Head of caudate nucleus (tissue), 42 donors: Measurements from ENCODE around the gene ZNF496.
"Not testable (repeated sequence)": the region's sequence is repeated elsewhere in the genome, so short reads cannot be mapped to it uniquely, and the experiment has no call there.

Source experiments
- DNase-seq, 42 donors: peaks; one replicate each; pipeline versions ENCODE4 v3.0.0 to v3.0.0-alpha.2; 2020 to 2021; ENCODE audit warnings: mixed read lengths in 7 of 42
- intact Hi-C: fragments of 100-400 bp; cut with DNase I; formaldehyde crosslinking; loops from one replicate; pipeline ENCODE4 v1.15.0; 2022

Gene ZNF496

DNA sequence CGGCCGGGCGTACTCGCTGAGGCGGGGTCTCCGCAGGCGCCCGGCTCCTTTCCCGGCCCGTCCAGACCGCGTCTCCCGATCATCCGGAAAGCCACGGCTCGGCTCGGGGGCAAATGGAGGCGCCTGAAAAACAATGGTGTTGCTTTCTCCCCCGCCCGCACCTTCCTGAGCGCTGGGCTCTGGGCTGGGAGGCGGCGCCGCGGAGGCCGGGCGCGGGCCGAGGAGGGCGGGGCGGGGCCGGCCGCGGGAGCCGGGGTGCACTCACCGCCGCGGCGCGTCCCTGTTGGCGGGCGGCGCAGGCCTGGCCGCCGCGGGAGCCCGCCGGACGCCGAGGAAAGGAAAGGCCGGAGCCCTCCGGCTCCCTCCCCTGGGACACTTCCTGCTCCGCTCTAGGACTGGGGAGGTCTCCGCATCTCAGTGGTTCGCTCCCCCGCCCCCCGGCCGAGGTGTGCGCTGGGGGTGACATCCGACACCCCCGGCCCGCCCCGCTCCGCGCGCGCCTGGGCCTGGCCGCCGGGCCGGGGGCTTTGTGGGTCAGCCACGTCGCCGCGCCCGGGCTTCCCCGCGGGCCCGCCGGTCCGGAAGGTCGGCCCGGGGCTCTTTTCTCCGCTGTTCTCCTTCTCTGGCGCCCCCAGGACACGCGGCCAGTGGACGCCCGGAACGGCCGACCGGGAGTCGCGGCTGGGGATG is at the start of gene ZNF496:
Gene ZNF496, minus strand, starts transcription at position 343 of the 690 bp plus-strand sequence. CDS start 2,289 bp downstream, outside the sequence.
- DNase-seq: peak; percentile 34 to 87 (median 76)
- intact Hi-C loops: no loop called here

DNA sequence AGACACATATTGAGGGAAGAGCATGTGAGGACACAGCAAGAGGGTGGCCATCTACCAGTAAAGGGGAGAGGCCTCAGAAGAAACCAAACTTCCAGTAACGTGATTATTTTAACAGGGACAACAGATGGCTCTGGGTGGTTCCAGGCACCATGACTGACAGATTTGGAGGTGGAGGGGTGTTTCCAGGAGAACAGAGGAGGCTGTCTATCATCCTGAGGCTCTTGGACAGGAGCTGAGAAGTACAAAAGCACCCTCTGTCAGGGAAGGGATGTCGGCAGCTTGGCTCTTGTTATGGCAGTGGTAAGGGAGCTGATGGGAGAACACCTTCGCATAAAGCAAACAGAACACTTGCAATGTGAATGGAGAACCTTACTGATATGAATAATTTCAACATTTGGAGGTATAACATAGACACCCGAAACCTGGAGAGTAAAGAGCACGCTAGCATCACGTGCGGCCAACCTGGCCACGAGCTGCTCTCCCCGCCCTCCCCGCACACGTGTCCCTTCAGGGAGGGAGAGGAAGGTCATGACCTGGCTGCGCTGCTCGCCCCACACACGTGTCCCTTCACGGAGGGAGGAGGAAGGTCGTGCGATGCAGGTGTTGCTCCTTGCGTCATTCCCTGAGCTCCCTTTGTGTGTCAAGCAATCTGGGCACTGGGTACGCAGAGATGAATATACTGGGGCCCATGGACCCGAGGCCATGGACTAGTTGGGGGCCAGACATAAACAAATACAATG is 46.8 kb upstream of the ZNF496 start:
- no peak for DNase-seq
- intact Hi-C loops: no loop called here

DNA sequence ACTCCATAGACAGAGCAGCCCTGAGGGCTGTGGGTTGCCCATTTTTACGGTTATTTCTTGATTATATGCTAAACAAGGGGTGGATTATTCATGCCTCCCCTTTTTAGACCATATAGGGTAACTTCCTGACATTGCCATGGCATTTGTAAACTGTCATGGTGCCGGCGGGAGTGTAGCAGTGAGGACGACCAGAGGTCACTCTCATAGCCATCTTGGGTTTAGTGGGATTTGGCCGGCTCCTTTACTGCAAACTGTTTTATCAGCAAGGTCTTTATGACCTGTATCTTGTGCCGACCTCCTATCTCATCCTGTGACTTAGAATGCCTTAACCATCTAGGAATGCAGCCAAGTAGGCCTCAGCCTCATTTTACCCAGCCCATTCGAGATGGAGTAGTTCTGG is 46.0 kb upstream of the ZNF496 start:
- DNase-seq, intact Hi-C loops: not testable (repeated sequence)

DNA sequence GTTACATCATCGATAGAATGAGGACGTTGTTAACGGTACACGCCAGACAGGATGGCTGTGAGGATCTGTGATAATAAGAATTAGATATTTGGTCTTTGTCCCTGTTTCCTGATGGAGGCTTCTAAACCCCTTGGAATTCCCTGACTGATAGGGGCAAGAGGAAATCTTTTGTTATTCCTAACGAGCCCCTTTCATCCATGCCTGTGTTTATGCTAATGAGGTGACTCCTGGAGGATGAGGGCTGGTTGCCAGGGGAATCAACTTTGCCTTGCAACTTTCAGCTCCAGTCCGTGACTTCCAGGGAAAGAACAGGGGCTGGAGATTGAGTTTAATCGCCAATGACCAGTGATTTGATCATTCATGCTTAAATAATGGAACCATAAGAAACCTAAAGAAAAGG is 45.0 kb upstream of the ZNF496 start:
- intact Hi-C loops: no loop called here
- DNase-seq: no peak

DNA sequence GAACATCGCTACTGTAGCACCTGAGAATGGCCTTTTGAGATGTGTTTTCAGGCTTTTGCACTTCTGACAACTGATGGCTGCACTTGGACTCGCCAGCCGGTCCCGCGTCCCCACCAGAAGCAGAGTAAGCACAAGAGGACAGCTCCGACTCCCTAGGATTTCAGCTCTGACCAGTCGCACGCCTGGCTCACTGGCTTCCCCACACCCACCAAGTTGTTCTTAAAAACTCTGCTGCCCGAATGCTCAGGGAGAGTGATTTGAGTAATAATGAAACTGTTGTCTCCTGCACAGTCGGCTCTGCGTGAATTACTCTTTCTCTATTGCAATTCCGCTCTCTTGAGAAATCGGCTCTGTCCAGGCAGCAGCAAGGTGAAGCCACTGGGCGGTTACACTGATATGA is 44.1 kb upstream of the ZNF496 start:
- DNase-seq: no peak

DNA sequence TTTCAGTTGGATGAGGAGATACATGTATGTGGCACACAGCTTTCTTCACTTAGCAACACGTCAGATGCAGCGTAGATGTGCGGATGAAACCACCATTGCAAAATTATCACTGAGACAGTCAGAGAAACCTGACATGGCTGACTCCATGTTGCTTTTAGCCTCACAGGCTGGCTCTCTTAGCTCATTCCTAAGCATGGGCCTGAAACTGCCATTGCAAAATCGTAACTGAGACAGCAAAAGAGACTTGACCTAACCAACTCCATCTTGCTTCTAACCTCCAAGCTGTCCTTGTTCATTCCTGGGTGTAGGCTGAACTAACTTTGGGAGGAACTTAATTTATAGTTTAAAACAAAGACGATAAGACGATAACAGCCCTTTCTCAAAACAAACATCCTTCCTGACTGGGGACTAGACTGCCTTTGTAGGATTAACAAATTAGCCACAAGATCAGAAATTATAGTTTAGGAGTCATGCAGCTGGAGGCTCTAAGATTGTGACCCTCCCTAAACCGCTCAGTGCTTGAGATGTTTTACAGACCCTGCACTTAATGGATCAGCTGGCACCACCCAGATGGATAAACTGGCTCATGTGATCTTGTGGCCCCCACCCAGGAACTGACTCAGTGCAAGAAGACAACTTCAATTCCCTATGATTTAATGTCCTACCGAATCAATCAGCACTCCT is 43.1 kb upstream of the ZNF496 start:
- DNase-seq: not testable (repeated sequence)
- intact Hi-C loops: loop anchor here (5.0 kb wide), 1 partner anchor 113 kb away; no protein-coding TSS in a partner anchor

More for the DNA sequence above, 44.1 kb upstream of the ZNF496 start:
- intact Hi-C loops: no loop called here

DNA sequence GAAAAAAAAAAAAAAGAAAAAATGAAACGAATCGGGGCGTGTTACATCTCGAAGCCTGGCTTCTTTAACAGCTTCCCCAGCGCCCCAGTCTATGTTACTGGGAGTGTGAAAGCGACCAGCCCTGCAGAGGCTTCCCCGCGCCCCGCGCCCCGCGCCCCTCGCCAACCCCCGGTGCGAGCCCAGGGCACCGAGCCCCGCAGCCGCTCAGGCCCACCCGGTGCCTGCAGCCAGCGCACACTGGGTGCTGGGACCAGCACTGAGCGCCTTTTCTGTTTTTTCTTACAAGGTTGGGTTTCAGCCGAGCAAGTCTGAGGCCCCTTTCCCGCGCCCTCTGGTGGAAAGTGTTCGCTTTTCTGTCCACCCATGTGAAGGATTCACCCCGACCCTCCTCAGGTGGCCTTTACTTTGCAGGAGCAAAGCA is 42.1 kb upstream of the ZNF496 start:
- peak in 35 of 42 donors; percentile 20 to 85 (median 44) for DNase-seq
- intact Hi-C loops: loop anchor here (5.0 kb wide), 1 partner anchor 114 kb away; no protein-coding TSS in a partner anchor

DNA sequence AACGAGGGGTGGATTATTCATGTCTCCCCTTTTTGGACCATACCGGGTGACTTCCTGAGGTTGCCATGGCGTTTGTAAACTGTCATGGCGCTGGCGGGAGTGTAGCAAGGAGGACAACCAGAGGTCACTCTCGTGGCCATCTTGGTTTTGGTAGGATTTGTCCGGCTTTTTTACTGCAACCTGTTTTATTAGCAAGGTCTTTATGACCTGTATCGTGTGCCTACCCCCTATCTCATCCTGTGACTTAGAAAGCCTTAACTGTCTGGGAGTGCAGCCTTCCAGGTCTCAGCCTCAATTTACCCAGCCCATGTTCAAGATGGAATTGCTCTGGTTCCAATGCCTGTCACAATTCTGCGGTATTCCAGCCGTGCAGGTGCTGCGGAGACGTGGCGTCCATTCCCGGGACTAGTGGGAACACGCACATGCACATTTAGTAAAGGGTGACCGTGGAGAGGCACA is 40.2 kb upstream of the ZNF496 start:
- intact Hi-C loops: loop anchor here (5.0 kb wide), 1 partner anchor 115 kb away; no protein-coding TSS in a partner anchor
- no peak for DNase-seq

DNA sequence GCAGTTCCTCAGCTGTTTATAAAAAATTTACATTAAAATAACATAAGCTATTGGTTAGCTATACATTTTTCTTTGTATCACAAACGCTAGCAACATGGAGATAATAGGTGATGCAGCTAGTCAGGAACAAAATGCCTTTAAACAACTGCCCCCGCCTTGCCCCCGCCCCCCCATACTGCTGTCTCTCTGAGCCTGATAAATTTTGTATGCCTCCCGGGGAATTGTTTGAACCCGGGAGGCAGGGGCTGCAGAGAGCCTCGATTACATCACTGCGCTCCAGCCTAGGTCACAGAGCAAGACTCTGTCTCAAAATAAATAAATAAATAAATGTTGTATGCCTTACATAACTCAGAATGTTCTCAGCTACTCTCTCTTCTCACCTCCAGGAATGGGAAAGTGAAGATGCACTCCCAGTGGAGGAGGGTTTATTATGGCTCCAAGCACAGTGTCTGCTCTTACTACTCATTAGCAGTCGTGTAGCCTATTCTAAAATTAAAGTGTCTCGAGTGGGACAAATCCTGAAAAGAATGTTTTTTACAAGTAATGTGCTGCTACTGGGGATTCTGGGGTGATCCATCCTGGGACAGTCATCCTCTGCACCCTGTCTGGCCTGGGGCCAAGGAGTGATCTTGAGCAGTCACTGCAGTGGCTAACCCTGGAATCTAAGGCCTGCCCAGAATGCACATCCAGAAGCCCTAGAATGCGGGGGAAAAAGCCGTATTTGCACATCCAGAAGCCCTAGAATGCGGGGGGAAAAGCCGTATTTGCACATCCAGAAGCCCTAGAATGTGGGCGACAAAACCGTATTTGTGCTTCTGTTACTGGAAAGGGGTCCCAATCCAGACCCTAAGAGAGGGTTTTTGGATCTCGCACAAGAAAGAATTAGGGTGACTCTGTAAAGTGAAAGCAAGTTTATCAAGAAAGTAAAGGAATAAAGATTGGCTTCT is 39.4 kb upstream of the ZNF496 start:
- intact Hi-C loops: loop anchor here (5.0 kb wide), 1 partner anchor 116 kb away; no protein-coding TSS in a partner anchor
- peak in 11 of 42 donors; percentile 18 to 65 (median 37) for DNase-seq

DNA sequence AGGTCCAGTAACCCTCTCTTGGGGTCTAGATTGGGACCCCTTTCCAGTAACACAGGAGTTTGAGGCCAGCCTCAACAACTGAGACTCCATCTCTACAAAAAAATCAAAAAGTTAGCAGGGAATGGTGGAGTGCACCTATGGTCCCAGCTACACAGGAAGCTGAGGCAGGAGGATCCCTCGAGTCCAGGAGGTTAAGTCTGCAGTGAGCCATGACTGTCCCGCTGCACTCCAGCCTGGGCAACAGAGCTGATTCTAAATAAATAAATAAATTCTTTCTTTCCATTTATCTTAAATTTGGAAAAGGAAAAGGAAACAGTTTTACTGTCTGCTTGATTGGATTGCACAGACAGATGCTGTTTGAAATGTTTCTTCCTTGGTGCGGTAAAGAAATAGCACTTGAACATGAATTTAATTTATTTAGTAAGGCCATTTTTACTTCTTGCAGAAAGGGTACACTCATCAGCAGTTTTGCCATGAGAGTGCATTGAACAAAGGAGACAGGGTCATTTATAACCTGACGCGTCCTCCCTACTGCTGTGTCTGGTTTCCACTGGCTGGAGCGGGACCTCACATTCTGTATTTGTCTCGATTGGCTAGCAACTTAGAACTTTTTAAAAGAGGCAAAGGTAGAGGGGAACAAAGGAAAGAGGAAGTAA is 37.0 kb upstream of the ZNF496 start:
- intact Hi-C loops: no loop called here
- no peak for DNase-seq

DNA sequence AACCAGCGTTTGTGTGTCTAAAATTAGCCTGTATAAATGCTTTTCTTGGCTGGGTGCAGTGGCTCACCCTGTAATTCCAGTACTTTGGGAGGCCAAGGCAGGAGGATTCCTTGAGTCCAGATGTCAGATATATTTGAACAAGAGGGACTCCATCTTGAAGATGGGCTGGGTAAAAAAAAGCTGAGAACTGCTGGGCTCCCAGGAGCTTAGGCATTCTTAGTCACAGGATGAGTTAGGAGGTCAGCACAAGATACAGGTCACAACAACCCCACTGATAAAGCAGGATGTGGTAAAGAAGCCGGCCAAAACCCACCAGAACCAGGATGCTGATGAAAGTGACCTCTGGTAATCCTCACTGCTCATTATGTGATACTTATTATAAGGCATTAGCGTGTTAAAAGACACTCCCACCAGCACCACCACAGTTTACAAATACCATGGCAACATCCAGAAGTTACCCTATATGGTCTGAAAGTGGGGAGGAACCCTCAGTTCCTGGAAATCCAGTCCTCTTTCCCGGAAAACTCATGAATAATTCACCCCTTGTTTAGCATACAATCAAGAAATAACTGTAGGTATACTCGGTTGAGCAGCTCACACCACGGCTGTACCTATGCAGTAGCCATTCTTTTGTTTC is 36.2 kb upstream of the ZNF496 start:
- no peak for DNase-seq
- intact Hi-C loops: no loop called here

DNA sequence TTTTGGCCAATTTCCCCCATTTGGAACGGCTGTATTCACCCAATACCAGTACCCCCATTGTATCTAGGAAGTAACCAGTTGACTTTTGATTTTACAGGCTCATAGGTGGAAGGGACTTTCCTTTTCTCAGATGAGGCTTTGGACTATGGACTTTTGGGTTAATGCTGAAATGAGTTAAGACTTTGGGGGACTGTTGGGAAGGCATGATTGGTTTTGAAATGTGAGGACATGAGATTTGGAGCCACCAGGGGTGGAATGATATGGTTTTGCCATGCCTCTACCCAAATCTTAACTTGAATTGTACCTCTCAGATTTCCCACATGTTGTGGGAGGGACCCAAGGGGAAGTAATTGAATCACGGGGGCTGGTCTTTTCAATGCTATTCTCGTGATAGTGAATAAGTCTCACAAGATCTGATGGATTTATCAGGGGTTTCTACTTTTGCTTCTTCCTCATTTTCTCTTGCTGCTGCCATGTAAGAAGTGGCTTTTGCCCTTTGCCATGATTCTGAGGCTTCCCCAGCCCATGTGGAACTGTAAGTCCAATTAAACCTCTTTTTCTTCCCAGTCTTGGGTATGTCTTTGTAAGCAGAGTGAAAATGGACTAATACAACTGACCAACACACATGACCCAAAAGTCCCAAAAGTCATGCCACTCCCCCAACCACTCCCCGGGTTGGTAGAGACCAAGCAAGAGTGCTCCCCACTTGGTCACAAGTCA is 35.4 kb upstream of the ZNF496 start:
- intact Hi-C loops: no loop called here
- no peak for DNase-seq

DNA sequence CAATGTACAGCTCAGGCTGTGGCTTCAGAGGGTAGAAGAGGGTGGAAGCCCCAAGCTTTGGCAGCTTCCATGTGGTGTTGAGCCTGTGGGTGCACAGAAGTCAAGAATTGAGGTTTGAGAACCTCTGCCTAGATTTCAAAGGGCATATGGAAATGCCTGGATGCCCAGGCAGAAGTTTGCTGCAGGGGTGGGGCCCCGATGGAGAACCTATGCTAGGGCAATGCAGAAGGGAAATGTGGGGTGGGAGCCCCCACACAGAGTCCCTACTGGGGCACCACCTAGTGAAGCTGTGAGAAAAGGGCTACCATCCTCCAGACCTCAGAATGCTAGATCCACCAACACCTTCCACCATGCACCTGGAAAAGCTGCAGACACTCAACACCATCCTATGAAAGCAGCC is 34.7 kb upstream of the ZNF496 start:
- intact Hi-C loops, DNase-seq: not testable (repeated sequence)

DNA sequence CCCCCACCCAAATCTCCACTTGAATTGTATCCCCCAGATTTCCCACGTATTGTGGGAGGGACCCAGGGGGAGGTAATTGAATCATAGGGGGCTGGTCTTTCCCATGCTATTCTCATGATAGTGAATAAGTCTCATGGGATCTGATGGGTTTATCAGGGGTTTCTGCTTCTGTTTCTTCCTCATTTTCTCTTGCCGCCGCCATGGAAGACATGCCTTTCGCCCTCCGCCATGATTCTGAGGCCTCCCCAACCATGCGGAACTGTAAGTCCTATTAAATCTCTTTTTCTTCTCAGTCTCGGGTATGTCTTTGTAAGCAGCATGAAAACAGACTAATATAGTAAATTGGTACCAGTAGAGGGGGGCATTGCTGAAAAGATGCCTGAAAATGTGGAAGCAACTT is 33.4 kb upstream of the ZNF496 start:
- intact Hi-C loops: no loop called here

DNA sequence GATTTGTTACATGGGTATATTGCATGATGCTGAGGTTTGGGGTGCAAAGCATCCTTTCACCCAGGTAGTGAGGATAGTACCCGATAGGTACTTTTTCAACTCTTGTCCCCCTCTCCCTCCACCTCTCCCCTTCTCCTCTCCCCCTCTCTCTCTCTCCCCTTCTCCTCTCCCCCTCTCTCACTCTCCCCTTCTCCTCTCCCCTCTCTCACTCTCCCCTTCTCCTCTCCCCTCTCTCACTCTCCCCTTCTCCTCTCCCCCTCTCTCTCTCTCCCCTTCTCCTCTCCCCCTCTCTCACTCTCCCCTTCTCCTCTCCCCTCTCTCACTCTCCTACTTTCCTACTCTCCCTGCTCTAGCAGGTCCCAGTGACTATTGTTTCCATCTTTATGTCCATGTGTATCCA is 31.3 kb upstream of the ZNF496 start:
- intact Hi-C loops: not testable (repeated sequence)

More for the DNA sequence above, 33.4 kb upstream of the ZNF496 start:
- DNase-seq: no peak

DNA sequence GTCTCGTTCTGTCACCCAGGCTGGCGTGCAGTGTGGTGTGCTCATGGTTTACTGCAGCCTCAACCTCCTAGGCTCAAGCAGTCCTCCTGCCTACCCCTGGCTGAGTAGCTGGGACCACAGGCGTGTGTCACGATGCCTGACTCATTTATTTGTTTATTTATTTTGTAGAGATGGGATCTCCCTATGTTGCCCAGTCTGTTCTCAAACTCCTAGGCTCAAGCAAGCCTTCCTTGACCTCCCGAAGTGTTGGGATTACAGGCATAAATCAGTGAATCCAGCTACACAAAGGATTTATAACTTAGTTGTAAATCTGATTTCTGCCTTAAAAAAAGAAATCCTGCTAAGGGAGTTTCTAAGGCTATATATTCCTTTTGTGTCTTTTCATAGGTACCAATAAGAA is 30.5 kb upstream of the ZNF496 start:
- no peak for DNase-seq

More for the DNA sequence above, 31.3 kb upstream of the ZNF496 start:
- DNase-seq: not testable (repeated sequence)

More for the DNA sequence above, 30.5 kb upstream of the ZNF496 start:
- intact Hi-C loops: no loop called here
